ENCODE measurements around the gene XRCC5. TPM values are rescaled to one million over a fixed set of nuclear protein-coding genes. Genes with fewer than 3 reads are reported as not detected.

The XRCC5 gene
- total and polyA plus RNA-seq, 8 donors = 212 to 302 (median 262) TPM

GRCh38 chr2:216144372-216144771 lies 35.2 kb downstream of the XRCC5 start:
- Histone ChIP-seq H3K36me3 (peaks cover 10 to 98% of the 10 kb centered on the region in 2 donors), H3K27ac (no peak overlapping the region), H3K4me3 (no peak overlapping the region), H3K9me3 (no peaks in the 10 kb centered on the region), H3K27me3 (no peaks in the 10 kb centered on the region), H3K4me1 (no peaks in the 10 kb centered on the region)
- DNase-seq (no peak), ATAC-seq (no peak)
- TF ChIP-seq, protein P1, sequence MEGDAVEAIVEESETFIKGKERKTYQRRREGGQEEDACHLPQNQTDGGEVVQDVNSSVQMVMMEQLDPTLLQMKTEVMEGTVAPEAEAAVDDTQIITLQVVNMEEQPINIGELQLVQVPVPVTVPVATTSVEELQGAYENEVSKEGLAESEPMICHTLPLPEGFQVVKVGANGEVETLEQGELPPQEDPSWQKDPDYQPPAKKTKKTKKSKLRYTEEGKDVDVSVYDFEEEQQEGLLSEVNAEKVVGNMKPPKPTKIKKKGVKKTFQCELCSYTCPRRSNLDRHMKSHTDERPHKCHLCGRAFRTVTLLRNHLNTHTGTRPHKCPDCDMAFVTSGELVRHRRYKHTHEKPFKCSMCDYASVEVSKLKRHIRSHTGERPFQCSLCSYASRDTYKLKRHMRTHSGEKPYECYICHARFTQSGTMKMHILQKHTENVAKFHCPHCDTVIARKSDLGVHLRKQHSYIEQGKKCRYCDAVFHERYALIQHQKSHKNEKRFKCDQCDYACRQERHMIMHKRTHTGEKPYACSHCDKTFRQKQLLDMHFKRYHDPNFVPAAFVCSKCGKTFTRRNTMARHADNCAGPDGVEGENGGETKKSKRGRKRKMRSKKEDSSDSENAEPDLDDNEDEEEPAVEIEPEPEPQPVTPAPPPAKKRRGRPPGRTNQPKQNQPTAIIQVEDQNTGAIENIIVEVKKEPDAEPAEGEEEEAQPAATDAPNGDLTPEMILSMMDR (IDR thresholded peaks at IDR 0.05) = no peak
- intact Hi-C loops (cut with DNase I) = no loop called here

DNA sequence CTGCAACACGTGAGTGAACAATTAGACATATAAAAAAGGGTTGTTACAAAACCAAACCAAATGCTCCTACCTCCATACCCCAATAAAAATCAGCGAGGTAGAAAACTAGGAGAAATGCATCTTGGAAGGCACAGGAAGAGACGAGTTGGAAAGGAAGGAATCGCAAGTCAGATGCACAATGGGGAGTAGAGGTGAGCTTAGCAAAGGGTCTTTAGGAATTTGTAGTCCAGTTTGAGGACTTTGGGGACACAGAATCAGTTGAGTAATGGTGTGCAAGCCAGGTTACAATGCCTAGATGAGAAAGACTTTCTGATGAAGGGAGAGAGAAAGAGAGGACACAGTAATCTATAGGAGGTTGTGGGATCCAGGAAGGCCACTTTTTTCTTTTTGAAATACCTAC lies 35.7 kb downstream of the XRCC5 start:
- Histone ChIP-seq H3K9me3 (no peaks in the 10 kb centered on the region), H3K4me1 (no peaks in the 10 kb centered on the region), H3K27me3 (no peaks in the 10 kb centered on the region), H3K27ac (no peak overlapping the region), H3K36me3 (peaks cover 8 to 98% of the 10 kb centered on the region in 2 donors), H3K4me3 (no peak overlapping the region)
- DNase-seq = no peak
- TF ChIP-seq, protein P1 (IDR thresholded peaks at IDR 0.05) = no peak
- ATAC-seq = no peak
- intact Hi-C loops (cut with DNase I) = no loop called here

- H3K9me3 ChIP-seq = no peaks in the 10 kb centered on the region
- H3K4me1 ChIP-seq = no peaks in the 10 kb centered on the region
- ATAC-seq (no peak), DNase-seq (no peak)
- H3K4me3 ChIP-seq = no peak overlapping the region
- H3K36me3 ChIP-seq = peaks cover 8 to 98% of the 10 kb centered on the region in 2 donors
- TF ChIP-seq, protein P1 (IDR thresholded peaks at IDR 0.05) = no peak
- H3K27ac ChIP-seq = no peak overlapping the region
- intact Hi-C loops (cut with DNase I) = no loop called here
- H3K27me3 ChIP-seq = no peaks in the 10 kb centered on the region
Measured at GRCh38 chr2:216146573-216146972, 37.4 kb downstream of the XRCC5 start.

GRCh38 chr2:216147172-216148131 lies 38.3 kb downstream of the XRCC5 start:
- ATAC-seq = no peak
- H3K27me3 ChIP-seq = no peaks in the 10 kb centered on the region
- no peaks in the 10 kb centered on the region for H3K4me1 ChIP-seq
- H3K27ac ChIP-seq = no peak overlapping the region
- no peak for DNase-seq
- intact Hi-C loops (cut with DNase I) = no loop called here
- TF ChIP-seq, protein P1 (IDR thresholded peaks at IDR 0.05) = no peak
- no peaks in the 10 kb centered on the region for H3K9me3 ChIP-seq
- H3K4me3 ChIP-seq = no peak overlapping the region
- peaks cover 1 to 98% of the 10 kb centered on the region in 2 donors for H3K36me3 ChIP-seq

- TF ChIP-seq, protein P1 (IDR thresholded peaks at IDR 0.05) = no peak
- no peaks in the 10 kb centered on the region for H3K9me3 ChIP-seq
- DNase-seq (no peak), ATAC-seq (no peak)
- intact Hi-C loops (cut with DNase I) = no loop called here
- H3K4me3 ChIP-seq = no peak overlapping the region
- no peak overlapping the region for H3K27ac ChIP-seq
- no peaks in the 10 kb centered on the region for H3K27me3 ChIP-seq
- no peaks in the 10 kb centered on the region for H3K4me1 ChIP-seq
- peaks cover 0 to 98% of the 10 kb centered on the region in 2 donors for H3K36me3 ChIP-seq
Measured at GRCh38 chr2:216148983-216149382, 39.8 kb downstream of the XRCC5 start.
